ENCODE results near the gene ADCY9.

DNA sequence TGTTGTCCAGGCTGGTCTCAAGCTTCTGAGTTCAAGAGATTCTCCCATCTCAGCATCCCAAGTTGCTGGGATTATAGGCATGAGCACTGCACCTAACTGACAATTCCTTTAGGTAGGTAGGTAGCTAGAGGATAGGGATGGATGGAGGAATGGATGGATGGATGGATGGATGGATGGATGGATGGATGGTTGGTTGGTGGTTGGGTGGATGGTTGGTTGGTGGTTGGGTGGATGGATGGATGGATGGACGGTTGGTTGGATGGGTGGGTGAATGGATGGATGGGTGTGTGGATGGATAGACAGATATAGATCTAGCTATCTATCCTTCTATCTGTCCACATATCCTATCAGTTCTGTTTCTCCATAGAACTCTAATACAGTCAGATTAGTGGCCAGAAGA, 19.3 kb upstream of the ADCY9 start:
- TF ChIP-seq, protein P1, sequence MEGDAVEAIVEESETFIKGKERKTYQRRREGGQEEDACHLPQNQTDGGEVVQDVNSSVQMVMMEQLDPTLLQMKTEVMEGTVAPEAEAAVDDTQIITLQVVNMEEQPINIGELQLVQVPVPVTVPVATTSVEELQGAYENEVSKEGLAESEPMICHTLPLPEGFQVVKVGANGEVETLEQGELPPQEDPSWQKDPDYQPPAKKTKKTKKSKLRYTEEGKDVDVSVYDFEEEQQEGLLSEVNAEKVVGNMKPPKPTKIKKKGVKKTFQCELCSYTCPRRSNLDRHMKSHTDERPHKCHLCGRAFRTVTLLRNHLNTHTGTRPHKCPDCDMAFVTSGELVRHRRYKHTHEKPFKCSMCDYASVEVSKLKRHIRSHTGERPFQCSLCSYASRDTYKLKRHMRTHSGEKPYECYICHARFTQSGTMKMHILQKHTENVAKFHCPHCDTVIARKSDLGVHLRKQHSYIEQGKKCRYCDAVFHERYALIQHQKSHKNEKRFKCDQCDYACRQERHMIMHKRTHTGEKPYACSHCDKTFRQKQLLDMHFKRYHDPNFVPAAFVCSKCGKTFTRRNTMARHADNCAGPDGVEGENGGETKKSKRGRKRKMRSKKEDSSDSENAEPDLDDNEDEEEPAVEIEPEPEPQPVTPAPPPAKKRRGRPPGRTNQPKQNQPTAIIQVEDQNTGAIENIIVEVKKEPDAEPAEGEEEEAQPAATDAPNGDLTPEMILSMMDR (IDR thresholded peaks at IDR 0.05), result no peak
- TF ChIP-seq POLR2A (IDR thresholded peaks at IDR 0.05), result no peak

All from lower leg skin (tissue), 3 donors.